Stimulated activated CD4-positive, alpha-beta T cell treated with anti-CD3 and anti-CD28 coated beads, TNF-alpha, amount 100 ng/mL, for 1 hour (primary cell): ENCODE measurements around the gene EXOC3L2.

ENCODE experiments used
- DNase-seq, 3 donors: peaks; one replicate each; pipeline ENCODE4 v3.0.0-alpha.2; 2020; ENCODE audit warnings: low read depth in 3 of 3, low spot score in 1 of 3

The EXOC3L2 gene

DNA sequence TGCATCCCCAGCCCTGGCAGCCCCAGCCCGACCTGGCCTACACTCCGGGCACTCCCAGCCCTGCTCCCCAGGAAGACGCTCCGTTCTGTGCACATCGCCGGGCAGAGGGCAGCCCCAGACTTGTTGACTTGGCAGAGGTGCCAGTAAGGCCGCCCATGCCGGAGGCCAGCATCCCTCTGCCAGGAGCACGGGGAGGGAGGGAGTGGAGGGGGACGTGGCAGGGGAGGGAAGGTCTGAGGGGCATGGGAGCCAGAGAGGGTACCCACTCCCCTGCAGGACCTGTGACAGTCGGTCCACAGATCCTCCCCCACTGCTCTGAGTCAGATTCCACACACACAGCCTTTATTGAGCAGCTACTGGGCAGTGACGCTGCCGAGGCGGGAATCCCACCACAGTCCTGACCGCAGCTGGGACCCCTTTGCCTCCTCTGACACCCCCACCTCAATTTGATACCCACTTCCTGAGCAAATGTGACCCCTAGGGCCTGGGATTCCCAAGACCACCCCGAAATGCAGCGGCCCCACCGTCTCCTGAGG lies 82.5 kb downstream of the EXOC3L2 start:
- DNase-seq, result no peak
